GM13977 (cell line): Measurements from ENCODE around the gene TMEM52B.

Source experiments
- DNase-seq: peaks from one replicate; pipeline ENCODE4 v3.0.0; 2012; ENCODE audit warnings: low spot score
- CTCF ChIP-seq: IDR thresholded peaks from 2 replicates; pipeline ENCODE4 v1.5.1; 2012; ENCODE audit warnings: mild to moderate bottlenecking, control low read depth; ENCODE audit not compliant: insufficient read depth; ENCODE audit errors: extremely low read depth, missing control alignments
- in situ Hi-C: fragments of 300-500 bp; cut with MboI; formaldehyde crosslinking; loops from one replicate; pipeline ENCODE4 v1.12.0; 2022; ENCODE audit warnings: low sequenced_read_pairs, low pct_unique_long_range_greater_than_20kb, mixed read lengths, inconsistent platforms; ENCODE audit not compliant: unreplicated experiment

The TMEM52B gene

GRCh38 chr12:10210225-10210624 lies 31.4 kb downstream of the TMEM52B start:
- TF ChIP-seq CTCF = no peak
- in situ Hi-C loops = no loop called here
- DNase-seq = no peak

- DNase-seq = no peak
Observed at GRCh38 chr12:10211101-10211939, 32.5 kb downstream of the TMEM52B start.

GRCh38 chr12:10211940-10212738 lies 33.3 kb downstream of the TMEM52B start:
- no peak for TF ChIP-seq CTCF
- peak; percentile 70 for DNase-seq
- in situ Hi-C loops = no loop called here

More at GRCh38 chr12:10211101-10211939, 32.5 kb downstream of the TMEM52B start:
- TF ChIP-seq CTCF = no peak
- in situ Hi-C loops = no loop called here

- peak; percentile 87 for DNase-seq
- in situ Hi-C loops = no loop called here
- TF ChIP-seq CTCF = no peak
Observed at GRCh38 chr12:10212739-10213131, 33.9 kb downstream of the TMEM52B start, which contains the start of gene GABARAPL1. TSS of gene GABARAPL1 (plus strand) at chr12:10212877. CDS start at chr12:10213130, 253 bp downstream.

GRCh38 chr12:10213168-10214135 lies 34.6 kb downstream of the TMEM52B start:
- in situ Hi-C loops = no loop called here
- TF ChIP-seq CTCF = no peak
- DNase-seq = peak; percentile 74
